ENCODE measurements around the gene CDK14.

- no peak for TF ChIP-seq TAF1 (conservative IDR thresholded peaks at IDR 0.05)
- no peak for TF ChIP-seq JUND (IDR thresholded peaks at IDR 0.05)
- TF ChIP-seq MAX (IDR thresholded peaks at IDR 0.05) = no peak
- TF ChIP-seq CTCF (IDR thresholded peaks at IDR 0.05; ENCODE audit: low read depth, low read length, missing input control) = no peak
- no peak for TF ChIP-seq ATF3 (IDR thresholded peaks at IDR 0.05)
- TF ChIP-seq YY1 (IDR thresholded peaks at IDR 0.05) = no peak
These were observed 632.9 kb downstream of the CDK14 start for GRCh38 chr7:91228927-91229558.
